Trophoblast cell (in vitro differentiated cells and primary cell): ENCODE data around the gene MPP3. TPM values are rescaled to one million over a fixed set of nuclear protein-coding genes. Genes with fewer than 3 reads are reported as not detected.
A peak's percentile ranks its signal among the peaks of the same experiment; 100 is the strongest.

Experiments
- DNase-seq, 2 donors: peaks; one replicate each; pipeline ENCODE4 v3.0.0-alpha.2; 2016
- H2AFZ ChIP-seq: 2 replicates; pipeline ENCODE4 v1.6.1; 2013; ENCODE audit warnings: low read length, moderate library complexity, mild to moderate bottlenecking; ENCODE audit not compliant: insufficient read depth, poor library complexity
- H2AK5ac ChIP-seq: 2 replicates; pipeline ENCODE4 v1.6.1; 2013; ENCODE audit warnings: mild to moderate bottlenecking, low read length
- H2BK120ac ChIP-seq: 2 replicates; pipeline ENCODE4 v1.6.1; 2013; ENCODE audit warnings: low read length, mild to moderate bottlenecking, moderate library complexity; ENCODE audit not compliant: insufficient read depth, poor library complexity
- H2BK12ac ChIP-seq: 2 replicates; pipeline ENCODE4 v1.6.1; 2013; ENCODE audit warnings: mild to moderate bottlenecking, low read length, moderate library complexity
- H2BK5ac ChIP-seq: 2 replicates; pipeline ENCODE4 v1.6.1; 2013; ENCODE audit warnings: low read length, low read depth, moderate library complexity, mild to moderate bottlenecking; ENCODE audit not compliant: poor library complexity
- H3K14ac ChIP-seq: 2 replicates; pipeline ENCODE4 v1.6.1; 2013; ENCODE audit warnings: mild to moderate bottlenecking, low read length
- H3K18ac ChIP-seq: 2 replicates; pipeline ENCODE4 v1.6.1; 2013; ENCODE audit warnings: mild to moderate bottlenecking, low read length
- H3K23ac ChIP-seq: 2 replicates; pipeline ENCODE4 v1.6.1; 2013; ENCODE audit warnings: low read length
- H3K27ac ChIP-seq: 2 replicates; pipeline ENCODE4 v1.5.1; 2013; ENCODE audit warnings: low read depth, mild to moderate bottlenecking, inconsistent platforms, low read length, moderate library complexity
- H3K27me3 ChIP-seq: 2 replicates; pipeline ENCODE4 v1.6.1; 2013; ENCODE audit warnings: inconsistent platforms, mild to moderate bottlenecking, low read length, moderate library complexity; ENCODE audit not compliant: insufficient read depth
- H3K36me3 ChIP-seq, 2 experiments: 1 replicate in 1 of 2; 2 replicates in 1 of 2; pipeline ENCODE4 v1.6.1; 2013; ENCODE audit warnings: low read length in 2 of 2, mild to moderate bottlenecking in 2 of 2, moderate library complexity in 1 of 2; ENCODE audit not compliant: insufficient read depth in 2 of 2, control insufficient read depth in 1 of 2
- H3K4ac ChIP-seq: 2 replicates; pipeline ENCODE4 v1.6.1; 2013; ENCODE audit warnings: low read depth, mild to moderate bottlenecking, low read length, moderate library complexity
- H3K4me1 ChIP-seq, 2 experiments: 1 replicate in 1 of 2; 2 replicates in 1 of 2; pipeline ENCODE4 v1.6.1; 2013; ENCODE audit warnings: low read length in 2 of 2, mild to moderate bottlenecking in 2 of 2, moderate library complexity in 1 of 2; ENCODE audit not compliant: insufficient read depth in 2 of 2, control insufficient read depth in 1 of 2
- H3K4me2 ChIP-seq: 2 replicates; pipeline ENCODE4 v1.6.1; 2013; ENCODE audit warnings: inconsistent platforms, mild to moderate bottlenecking, low read length, moderate library complexity
- H3K4me3 ChIP-seq: 2 replicates; pipeline ENCODE4 v1.5.1; 2013; ENCODE audit warnings: mild to moderate bottlenecking, low read depth, low read length, inconsistent platforms
- H3K79me1 ChIP-seq: one replicate; pipeline ENCODE4 v1.6.1; 2013; ENCODE audit warnings: low read length
- H3K79me2 ChIP-seq: 2 replicates; pipeline ENCODE4 v1.6.1; 2013; ENCODE audit warnings: low read length, mild to moderate bottlenecking; ENCODE audit not compliant: control insufficient read depth, insufficient read depth, poor library complexity
- H3K9ac ChIP-seq: 2 replicates; pipeline ENCODE4 v1.6.1; 2013; ENCODE audit warnings: mild to moderate bottlenecking, low read length
- H3K9me3 ChIP-seq: 2 replicates; pipeline ENCODE4 v1.6.1; 2013; ENCODE audit warnings: low read depth, mild to moderate bottlenecking, control low read depth, inconsistent platforms, low read length; ENCODE audit not compliant: insufficient read depth
- H4K12ac ChIP-seq: 2 replicates; pipeline ENCODE4 v1.6.1; 2013; ENCODE audit warnings: low read depth, mild to moderate bottlenecking, low read length, moderate library complexity
- H4K8ac ChIP-seq: 2 replicates; pipeline ENCODE4 v1.6.1; 2013; ENCODE audit warnings: low read depth, mild to moderate bottlenecking, low read length, moderate library complexity
- H4K91ac ChIP-seq: one replicate; pipeline ENCODE4 v1.6.1; 2013; ENCODE audit warnings: low read depth, mild to moderate bottlenecking, low read length, moderate library complexity
- WGBS: extraction: QIAGEN DNeasy Blood & Tissue Kit; methylation state at CpG from one replicate; pipeline ENCODE4 v1.1.7; 2013; ENCODE audit warnings: missing lambda C conversion rate; ENCODE audit not compliant: insufficient read length, insufficient coverage; ENCODE audit errors: extremely low coverage; 5-methylcytosine and 5-hydroxymethylcytosine counted together
- polyA plus RNA-seq: library from polyadenylated mRNA; stranded (reverse); fragments of 200-250 nt; gene quantifications from 2 replicates; pipeline ENCODE4 v1.2.3, GENCODE V29; 2013

Gene MPP3, protein sequence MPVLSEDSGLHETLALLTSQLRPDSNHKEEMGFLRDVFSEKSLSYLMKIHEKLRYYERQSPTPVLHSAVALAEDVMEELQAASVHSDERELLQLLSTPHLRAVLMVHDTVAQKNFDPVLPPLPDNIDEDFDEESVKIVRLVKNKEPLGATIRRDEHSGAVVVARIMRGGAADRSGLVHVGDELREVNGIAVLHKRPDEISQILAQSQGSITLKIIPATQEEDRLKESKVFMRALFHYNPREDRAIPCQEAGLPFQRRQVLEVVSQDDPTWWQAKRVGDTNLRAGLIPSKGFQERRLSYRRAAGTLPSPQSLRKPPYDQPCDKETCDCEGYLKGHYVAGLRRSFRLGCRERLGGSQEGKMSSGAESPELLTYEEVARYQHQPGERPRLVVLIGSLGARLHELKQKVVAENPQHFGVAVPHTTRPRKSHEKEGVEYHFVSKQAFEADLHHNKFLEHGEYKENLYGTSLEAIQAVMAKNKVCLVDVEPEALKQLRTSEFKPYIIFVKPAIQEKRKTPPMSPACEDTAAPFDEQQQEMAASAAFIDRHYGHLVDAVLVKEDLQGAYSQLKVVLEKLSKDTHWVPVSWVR
- polyA plus RNA-seq = 0.76 and 0.86 TPM in 2 replicates

DNA sequence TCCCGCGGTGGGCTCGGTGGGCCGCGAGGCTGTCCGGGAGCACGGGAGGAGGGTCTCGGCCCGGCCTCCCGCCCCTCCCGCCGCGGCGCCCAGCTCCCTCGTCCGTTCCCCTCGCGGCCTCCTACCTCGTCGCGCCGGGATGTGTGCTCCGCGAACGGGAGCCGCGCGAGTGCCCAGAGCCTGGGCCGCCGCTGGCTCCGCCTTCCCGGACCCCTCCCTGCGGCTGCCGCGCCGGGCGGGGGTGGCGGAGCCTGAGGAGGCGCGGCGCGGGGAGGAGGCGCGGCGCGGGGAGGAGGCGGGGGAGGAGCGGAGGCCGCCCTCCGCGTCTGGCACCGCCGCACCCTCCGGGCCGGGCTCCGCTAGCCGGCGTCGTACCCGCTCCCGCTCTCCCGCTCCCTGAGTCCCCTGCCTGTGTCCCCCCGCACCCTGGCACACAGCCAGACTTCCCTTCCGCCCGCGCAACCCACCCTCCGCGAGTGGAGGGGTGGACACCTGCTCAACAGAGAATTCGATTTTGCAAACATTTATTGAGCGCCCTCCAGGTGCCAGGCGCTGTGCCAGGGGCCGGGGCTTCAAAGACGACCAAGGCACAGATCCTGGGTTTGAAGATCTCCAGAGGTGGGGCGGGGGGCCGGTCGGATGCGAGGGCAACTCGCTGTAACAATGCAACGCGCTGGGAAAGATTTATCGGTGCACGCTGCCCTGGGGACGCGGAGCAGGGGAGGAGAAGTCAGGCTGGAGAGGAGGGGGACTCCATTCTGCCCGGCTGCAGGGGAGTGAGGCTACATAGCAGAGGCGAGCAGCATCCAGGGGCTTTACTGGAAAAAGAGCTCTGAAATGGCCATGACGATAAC is at the start of gene MPP3:
Gene MPP3, minus strand, starts transcription at position 171 of the 854 bp plus-strand sequence. CDS start 1,240 bp downstream, outside the sequence.
- Histone ChIP-seq H3K79me1 (no peaks in the 10 kb centered on the region), H3K79me2 (no peaks in the 10 kb centered on the region), H3K23ac (no peak within 1 kb of the TSS), H2BK5ac (no peak within 1 kb of the TSS), H3K9me3 (no peaks in the 10 kb centered on the region), H3K27ac (no peak within 1 kb of the TSS), H2BK120ac (no peak within 1 kb of the TSS), H2BK12ac (no peak within 1 kb of the TSS), H4K91ac (no peak within 1 kb of the TSS), H3K4me1 (peaks cover 5 to 6% of the 10 kb centered on the region in 2 experiments), H2AK5ac (no peak within 1 kb of the TSS), H3K27me3 (peaks cover 30% of the 10 kb centered on the region), H3K36me3 (no peaks in the 10 kb centered on the region), H3K4me3 (peak within 1 kb of the TSS; percentile 77), H3K4ac (no peak within 1 kb of the TSS), H3K18ac (no peak within 1 kb of the TSS), H4K8ac (no peak within 1 kb of the TSS), H3K9ac (no peak within 1 kb of the TSS), H4K12ac (no peak within 1 kb of the TSS), H3K4me2 (peak within 1 kb of the TSS; percentile 91), H3K14ac (no peak within 1 kb of the TSS), H2AFZ (peak within 1 kb of the TSS; percentile 45)
- DNase-seq = peak; percentile 64 to 70
- no CpG with 5 or more reads among the region's 87 CpGs for WGBS

DNA sequence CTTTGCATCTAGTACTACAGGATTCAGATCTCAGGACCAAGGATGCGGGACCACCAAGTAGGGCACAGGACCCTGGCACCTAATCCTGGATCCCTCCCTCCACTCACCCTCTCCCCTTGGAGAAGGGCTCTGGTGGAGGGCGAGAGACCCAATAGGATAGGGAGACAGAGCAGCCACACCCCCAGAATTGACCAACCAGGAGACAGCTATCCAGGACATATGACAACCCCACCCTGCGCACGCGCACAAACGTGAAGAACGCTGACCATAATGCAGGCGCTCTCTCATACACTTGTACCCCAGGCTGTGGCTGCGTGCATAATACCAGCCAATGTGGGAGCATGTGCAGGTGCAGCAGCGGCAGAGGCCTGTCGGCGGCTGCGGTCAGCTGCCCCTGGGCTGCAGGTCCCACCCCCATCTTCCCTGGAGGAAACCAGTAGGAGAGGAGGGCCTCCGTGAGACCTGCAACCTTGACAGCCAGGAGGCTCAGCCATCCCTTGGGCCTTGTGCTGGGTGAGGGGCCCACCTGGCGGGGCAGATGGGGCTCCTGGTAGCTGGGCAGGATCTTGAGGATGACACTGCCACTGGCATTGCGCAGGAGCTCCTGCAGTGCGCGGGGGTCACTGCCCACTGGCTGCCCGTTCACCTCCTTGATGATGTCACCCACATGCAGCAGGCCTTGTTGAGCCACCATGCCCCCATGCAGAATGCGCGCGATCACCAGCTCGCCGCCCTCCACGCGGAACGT is 49.0 kb upstream of the MPP3 start:
- peaks cover 3% of the 10 kb centered on the region in 2 experiments for H3K4me1 ChIP-seq

DNA sequence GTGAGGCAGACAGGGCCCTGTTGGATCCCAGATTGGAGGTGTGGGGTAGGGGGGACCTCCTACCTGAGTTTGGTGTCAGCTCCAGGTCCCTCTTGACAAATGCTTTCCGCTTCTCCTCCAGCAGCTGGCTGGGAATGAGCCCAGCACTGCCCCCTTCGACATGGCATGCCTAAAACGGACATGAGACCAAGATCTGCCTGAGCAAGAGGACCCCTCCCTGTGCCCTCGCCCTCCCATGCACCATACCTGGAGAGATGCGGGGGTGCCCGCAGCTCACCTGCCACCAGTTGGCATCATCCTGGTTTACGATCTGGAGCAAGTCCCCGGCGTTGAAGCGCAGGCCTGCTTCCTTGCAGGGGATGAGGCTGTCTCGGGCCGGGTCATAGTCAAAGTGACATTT is 48.2 kb upstream of the MPP3 start:
- Histone ChIP-seq H3K79me2 (no peaks in the 10 kb centered on the region), H3K4me1 (peaks cover 3% of the 10 kb centered on the region in 2 experiments), H3K23ac (no peak overlapping the region), H3K27me3 (no peaks in the 10 kb centered on the region), H2AK5ac (no peak overlapping the region), H3K14ac (no peak overlapping the region), H3K4me3 (no peak overlapping the region), H2BK120ac (no peak overlapping the region), H4K8ac (no peak overlapping the region), H3K9ac (no peak overlapping the region), H3K18ac (no peak overlapping the region), H3K27ac (no peak overlapping the region), H2BK5ac (no peak overlapping the region), H4K91ac (no peak overlapping the region), H2BK12ac (no peak overlapping the region), H2AFZ (no peak overlapping the region), H3K4me2 (no peak overlapping the region), H3K79me1 (no peaks in the 10 kb centered on the region), H4K12ac (no peak overlapping the region), H3K4ac (no peak overlapping the region), H3K9me3 (no peaks in the 10 kb centered on the region), H3K36me3 (no peaks in the 10 kb centered on the region)
- WGBS = no CpG with 5 or more reads among the region's 12 CpGs
- no peak for DNase-seq

More for the DNA sequence above, 49.0 kb upstream of the MPP3 start:
- Histone ChIP-seq H4K91ac (no peak overlapping the region), H3K4me2 (no peak overlapping the region), H3K4ac (no peak overlapping the region), H2BK120ac (no peak overlapping the region), H3K27me3 (no peaks in the 10 kb centered on the region), H3K14ac (no peak overlapping the region), H4K12ac (no peak overlapping the region), H4K8ac (no peak overlapping the region), H3K36me3 (no peaks in the 10 kb centered on the region), H3K79me1 (no peaks in the 10 kb centered on the region), H3K23ac (no peak overlapping the region), H3K18ac (no peak overlapping the region), H2AK5ac (no peak overlapping the region), H2BK5ac (no peak overlapping the region), H3K9me3 (no peaks in the 10 kb centered on the region), H3K79me2 (no peaks in the 10 kb centered on the region), H3K4me3 (no peak overlapping the region), H3K9ac (no peak overlapping the region), H2BK12ac (no peak overlapping the region), H3K27ac (no peak overlapping the region), H2AFZ (no peak overlapping the region)
- no CpG with 5 or more reads among the region's 27 CpGs for WGBS
- DNase-seq = peak in 1 of 2 donors; percentile 47
